B cell (primary cell): ENCODE data around the gene SLC39A11. TPM values are rescaled to one million over a fixed set of nuclear protein-coding genes. Genes with fewer than 3 reads are reported as not detected.

Experiments
- ATAC-seq: fragments of 200-7000 bp; cut with Tn5 transposase; one replicate; pipeline ENCODE4 v1.10.0; 2021; ENCODE audit warnings: low read depth, mild to moderate bottlenecking, moderate number of reproducible peaks, moderate library complexity
- CTCF ChIA-PET: fragments of 350-600 bp; sonication (Branson Sonifier 250); formaldehyde crosslinking; loops from one replicate; lab custom pipeline; 2021; ENCODE audit warnings: antibody characterized with exemption, inconsistent platforms; lab: Charles Lee
- POLR2A ChIA-PET: fragments of 350-600 bp; sonication (Branson Sonifier 250); formaldehyde crosslinking; loops from one replicate; lab custom pipeline; 2021; ENCODE audit warnings: antibody characterized with exemption; lab: Charles Lee
- DNase-seq: peaks from one replicate; pipeline ENCODE4 v3.0.0; 2013
- H2AFZ ChIP-seq: 2 replicates; pipeline ENCODE4 v1.6.1; 2012; ENCODE audit warnings: mild to moderate bottlenecking, low read depth, low read length; ENCODE audit not compliant: insufficient read depth, poor library complexity, severe bottlenecking
- H3K27ac ChIP-seq, 2 donors: 1 replicate in 1 of 2; 2 replicates in 1 of 2; pipeline ENCODE4 v1.5.1; 2012 to 2013; ENCODE audit warnings: low read length in 2 of 2, mild to moderate bottlenecking in 2 of 2, moderate library complexity in 1 of 2
- H3K27me3 ChIP-seq, 4 experiments: fragments of 200-600 bp in 1 of 4; sonication (generic) in 1 of 4; replicated peaks in 1 of 4; 1 replicate in 2 of 4; 2 replicates in 2 of 4; pipeline versions ENCODE4 v1.6.1 to v1.7.0; 2013 to 2016; ENCODE audit warnings: low read length in 3 of 4, mild to moderate bottlenecking in 2 of 4, mixed read lengths in 1 of 4, moderate library complexity in 1 of 4; ENCODE audit not compliant: insufficient read depth in 4 of 4, control insufficient read depth in 3 of 4; ENCODE audit errors: control extremely low read depth in 1 of 4
- H3K36me3 ChIP-seq, 2 experiments: replicated peaks in 1 of 2; 1 replicate in 1 of 2; 2 replicates in 1 of 2; pipeline versions ENCODE4 v1.6.1 to v1.7.1; 2013; ENCODE audit warnings: low read length in 1 of 2; ENCODE audit not compliant: insufficient read depth in 2 of 2, control insufficient read depth in 1 of 2; ENCODE audit errors: control extremely low read depth in 1 of 2, extremely low read depth in 1 of 2
- H3K4me1 ChIP-seq, 2 donors: fragments of 200-600 bp in 1 of 2; sonication (generic) in 1 of 2; 1 replicate in 1 of 2; 2 replicates in 1 of 2; pipeline versions ENCODE4 v1.5.1 to v1.6.1; 2013 to 2017; ENCODE audit warnings: low read length in 2 of 2; ENCODE audit not compliant: control insufficient read depth in 2 of 2, insufficient read depth in 2 of 2
- H3K4me2 ChIP-seq: replicated peaks from 2 replicates; pipeline ENCODE3; 2012; ENCODE audit warnings: mild to moderate bottlenecking, low read depth, low read length; ENCODE audit not compliant: poor library complexity, severe bottlenecking
- H3K4me3 ChIP-seq, 5 experiments: fragments of 200-600 bp in 1 of 5; sonication (generic) in 1 of 5; 1 replicate in 3 of 5; 2 replicates in 2 of 5; pipeline versions ENCODE4 v1.5.1 to v1.7.0; 2011 to 2016; ENCODE audit warnings: low read length in 4 of 5, mild to moderate bottlenecking in 4 of 5, low read depth in 2 of 5, control low read depth in 1 of 5, moderate library complexity in 1 of 5; ENCODE audit not compliant: insufficient read depth in 1 of 5; ENCODE audit errors: control extremely low read depth in 1 of 5, extremely low read depth in 1 of 5
- H3K79me2 ChIP-seq: fragments of 200-600 bp; sonication (generic); one replicate; pipeline ENCODE4 v1.6.0; 2016; ENCODE audit warnings: low read length; ENCODE audit not compliant: control insufficient read depth, insufficient read depth
- H3K9ac ChIP-seq: fragments of 200-600 bp; sonication (generic); 2 replicates; pipeline ENCODE4 v1.6.1; 2017; ENCODE audit warnings: mild to moderate bottlenecking, low read length, moderate library complexity
- H3K9me3 ChIP-seq, 3 donors: one replicate each; pipeline versions ENCODE4 v1.6.1 to v1.7.1; 2013; ENCODE audit warnings: low read length in 2 of 3; ENCODE audit not compliant: control insufficient read depth in 2 of 3, insufficient read depth in 1 of 3; ENCODE audit errors: control extremely low read depth in 1 of 3
- H4K20me1 ChIP-seq: 2 replicates; pipeline ENCODE4 v1.6.0; 2012; ENCODE audit warnings: mild to moderate bottlenecking, low read length; ENCODE audit not compliant: insufficient read depth, control insufficient read depth, poor library complexity, severe bottlenecking
- H3K27ac Mint-ChIP-seq: one replicate; pipeline ENCODE4 v1.8.0; 2021; ENCODE audit warnings: mixed read lengths
- H3K27me3 Mint-ChIP-seq: one replicate; pipeline ENCODE4 v1.8.0; 2021; ENCODE audit warnings: mixed read lengths
- H3K4me1 Mint-ChIP-seq: one replicate; pipeline ENCODE4 v1.8.0; 2021; ENCODE audit warnings: mixed read lengths
- H3K4me3 Mint-ChIP-seq: one replicate; pipeline ENCODE4 v1.8.0; 2021; ENCODE audit warnings: mixed read lengths
- H3K9me3 Mint-ChIP-seq: one replicate; pipeline ENCODE4 v1.8.0; 2022; ENCODE audit warnings: mixed read lengths; ENCODE audit not compliant: insufficient read depth
- EZH2 ChIP-seq: IDR thresholded peaks from 2 replicates; pipeline ENCODE4 v1.6.1; 2012; ENCODE audit warnings: borderline replicate concordance, low read depth, mild to moderate bottlenecking, moderate library complexity, low read length; ENCODE audit not compliant: insufficient read depth, poor library complexity, severe bottlenecking
- WGBS: methylation state at CpG from one replicate; pipeline ENCODE4 v1.1.5; 2013; ENCODE audit warnings: missing lambda C conversion rate; ENCODE audit not compliant: insufficient coverage; 5-methylcytosine and 5-hydroxymethylcytosine counted together
- intact Hi-C: fragments of 100-400 bp; cut with micrococcal nuclease; formaldehyde crosslinking; loops from one replicate; pipeline ENCODE4 v1.10.0; 2022
- polyA plus RNA-seq: library from polyadenylated mRNA; depleted of rRNA; stranded (reverse); fragments of >200 nt; gene quantifications from 2 replicates; pipeline ENCODE4 v1.2.3, GENCODE V29; 2012
- total RNA-seq, 2 donors: library from RNA; stranded (reverse); fragments of 120-200 nt in 1 of 2; gene quantifications; 1 replicate in 1 of 2; 2 replicates in 1 of 2; pipeline versions ENCODE4 v1.2.3 to v1.2.4, GENCODE V29; 2013 to 2022
- TF ChIP-seq, protein P1 (sequence below): fragments of 200-600 bp; IDR thresholded peaks from one replicate; pipeline ENCODE4 v1.8.0; 2022; ENCODE audit warnings: antibody characterized with exemption, mild to moderate bottlenecking

SLC39A11 gene
- total and polyA plus RNA-seq, 2 donors (not counting 1 experiment from before 2014, with no cell fraction given), result 6.9 to 39.6 TPM

DNA sequence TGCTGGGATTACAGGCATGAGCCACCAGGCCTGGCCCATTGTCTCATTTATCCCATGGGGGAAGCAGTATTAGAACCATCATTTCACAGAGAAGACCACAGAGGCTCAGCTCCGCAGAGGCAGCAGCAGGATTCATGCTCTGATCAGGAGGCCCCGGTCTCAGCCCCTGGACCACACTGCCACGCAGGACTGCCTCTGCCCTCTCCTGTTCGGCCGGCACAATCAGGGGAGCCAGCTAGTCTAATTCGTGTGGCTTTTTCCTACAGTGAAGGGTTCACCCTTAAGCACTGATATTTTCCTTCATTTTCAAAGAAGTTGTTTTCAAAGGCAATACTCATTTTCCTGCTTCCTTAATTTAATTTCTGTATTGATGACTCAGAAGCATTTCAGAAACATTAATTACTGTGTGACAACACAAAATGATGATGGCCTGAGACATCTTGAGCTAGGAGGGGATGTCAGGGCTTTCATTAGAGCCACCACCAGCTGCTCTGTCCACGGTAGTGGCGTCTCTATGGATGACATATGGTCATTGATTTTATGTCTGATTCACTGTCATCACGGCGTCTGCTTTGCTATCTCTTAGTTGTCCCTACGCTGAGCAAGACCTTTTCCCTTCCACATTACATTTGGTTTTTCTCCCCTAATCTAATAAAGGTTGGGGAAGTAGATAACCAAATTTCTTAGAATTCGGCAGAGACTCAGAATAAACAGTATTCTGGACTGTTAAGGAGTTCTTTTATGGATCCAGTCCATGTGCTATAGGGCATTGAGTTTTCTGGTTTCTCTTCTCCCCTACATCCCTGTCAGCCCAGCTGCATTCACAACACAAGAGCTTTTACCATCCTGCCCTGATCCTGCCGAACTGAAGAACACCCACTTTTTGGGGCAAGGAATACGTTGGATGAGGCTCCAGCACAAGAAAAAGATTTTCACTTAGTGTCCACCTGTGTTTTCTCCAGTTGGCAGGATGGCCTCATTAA is 314.0 kb downstream of the SLC39A11 start:
- Mint-ChIP-seq H3K4me3 (no peak overlapping the region), H3K9me3 (no peaks in the 10 kb centered on the region), H3K27me3 (no peaks in the 10 kb centered on the region), H3K27ac (no peak overlapping the region), H3K4me1 (no peaks in the 10 kb centered on the region)
- H2AFZ ChIP-seq, result no peak overlapping the region
- no peaks in the 10 kb centered on the region for H3K79me2 ChIP-seq
- POLR2A ChIA-PET, result no interaction called here
- no peaks in the 10 kb centered on the region for H3K4me1 ChIP-seq
- 96% methylated on average over 9 of the region's 14 CpGs for WGBS
- no peak overlapping the region for H3K4me2 ChIP-seq
- H3K9ac ChIP-seq, result no peak overlapping the region
- ATAC-seq, result no peak
- peaks cover 0 to 1% of the 10 kb centered on the region in 2 experiments for H3K36me3 ChIP-seq
- no peak for DNase-seq
- no peaks in the 10 kb centered on the region for H3K27me3 ChIP-seq
- H3K4me3 ChIP-seq, result no peak overlapping the region
- TF ChIP-seq, protein P1, sequence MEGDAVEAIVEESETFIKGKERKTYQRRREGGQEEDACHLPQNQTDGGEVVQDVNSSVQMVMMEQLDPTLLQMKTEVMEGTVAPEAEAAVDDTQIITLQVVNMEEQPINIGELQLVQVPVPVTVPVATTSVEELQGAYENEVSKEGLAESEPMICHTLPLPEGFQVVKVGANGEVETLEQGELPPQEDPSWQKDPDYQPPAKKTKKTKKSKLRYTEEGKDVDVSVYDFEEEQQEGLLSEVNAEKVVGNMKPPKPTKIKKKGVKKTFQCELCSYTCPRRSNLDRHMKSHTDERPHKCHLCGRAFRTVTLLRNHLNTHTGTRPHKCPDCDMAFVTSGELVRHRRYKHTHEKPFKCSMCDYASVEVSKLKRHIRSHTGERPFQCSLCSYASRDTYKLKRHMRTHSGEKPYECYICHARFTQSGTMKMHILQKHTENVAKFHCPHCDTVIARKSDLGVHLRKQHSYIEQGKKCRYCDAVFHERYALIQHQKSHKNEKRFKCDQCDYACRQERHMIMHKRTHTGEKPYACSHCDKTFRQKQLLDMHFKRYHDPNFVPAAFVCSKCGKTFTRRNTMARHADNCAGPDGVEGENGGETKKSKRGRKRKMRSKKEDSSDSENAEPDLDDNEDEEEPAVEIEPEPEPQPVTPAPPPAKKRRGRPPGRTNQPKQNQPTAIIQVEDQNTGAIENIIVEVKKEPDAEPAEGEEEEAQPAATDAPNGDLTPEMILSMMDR, result no peak
- no peak for TF ChIP-seq EZH2
- intact Hi-C loops, result no loop called here
- H3K27ac ChIP-seq, result no peak overlapping the region
- no peaks in the 10 kb centered on the region for H3K9me3 ChIP-seq
- no peaks in the 10 kb centered on the region for H4K20me1 ChIP-seq
- CTCF ChIA-PET, result no interaction called here

DNA sequence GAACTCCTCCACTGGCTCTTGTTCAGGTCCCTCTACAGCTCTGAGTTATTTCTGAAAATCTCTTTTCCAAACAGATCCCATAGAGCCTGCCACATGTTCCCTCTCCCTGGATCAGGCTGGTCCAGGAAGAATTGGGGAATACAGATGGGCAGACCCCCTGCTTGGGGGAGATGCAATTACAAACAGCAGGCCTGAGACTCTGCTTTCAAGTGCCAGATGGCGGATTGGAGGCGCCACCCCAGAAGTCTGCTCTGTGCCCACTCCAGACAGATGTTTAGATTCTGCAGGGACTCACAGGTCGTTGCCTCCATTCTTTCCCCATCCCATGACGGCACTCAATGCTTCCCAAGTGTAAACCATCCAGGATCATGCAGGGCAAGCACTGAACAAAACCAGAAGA is 316.6 kb downstream of the SLC39A11 start:
- DNase-seq (no peak), ATAC-seq (no peak)
- H3K4me3 ChIP-seq, result no peak overlapping the region
- Mint-ChIP-seq H3K4me3 (no peak overlapping the region), H3K4me1 (peaks cover 3% of the 10 kb centered on the region), H3K27me3 (no peaks in the 10 kb centered on the region), H3K9me3 (no peaks in the 10 kb centered on the region), H3K27ac (no peak overlapping the region)
- TF ChIP-seq, protein P1, result no peak
- TF ChIP-seq EZH2, result no peak
- 93% methylated on average over 4 of the region's 4 CpGs for WGBS
- no peak overlapping the region for H3K27ac ChIP-seq
- H2AFZ ChIP-seq, result no peak overlapping the region
- H3K4me1 ChIP-seq, result no peaks in the 10 kb centered on the region
- H3K4me2 ChIP-seq, result no peak overlapping the region
- H4K20me1 ChIP-seq, result no peaks in the 10 kb centered on the region
- CTCF ChIA-PET, result no interaction called here
- peaks cover 1 to 4% of the 10 kb centered on the region in 2 experiments for H3K36me3 ChIP-seq
- POLR2A ChIA-PET, result no interaction called here
- H3K79me2 ChIP-seq, result no peaks in the 10 kb centered on the region
- H3K9me3 ChIP-seq, result peaks cover 0 to 10% (median 0%) of the 10 kb centered on the region in 3 donors
- H3K27me3 ChIP-seq, result no peaks in the 10 kb centered on the region
- intact Hi-C loops, result no loop called here
- no peak overlapping the region for H3K9ac ChIP-seq
